Sigmoid colon (tissue), 4 donors: ENCODE data around the gene CCSAP.

Experiments
- CTCF ChIP-seq, 4 experiments: fragments of 450-650 bp in 3 of 4; fragments of 200-600 bp in 1 of 4; IDR thresholded peaks; one replicate each; pipeline ENCODE4 v1.5.1; 2016 to 2019; ENCODE audit warnings: antibody characterized with exemption in 4 of 4, mild to moderate bottlenecking in 3 of 4, moderate library complexity in 2 of 4
- EP300 ChIP-seq, 4 donors: sonication (generic); formaldehyde crosslinking; IDR thresholded peaks; one replicate each; pipeline ENCODE4 v1.6.1; 2017; ENCODE audit warnings: antibody characterized with exemption in 4 of 4
- POLR2AphosphoS5 ChIP-seq, 4 donors: sonication (generic); formaldehyde crosslinking; IDR thresholded peaks; one replicate each; pipeline ENCODE4 v1.6.1; 2017; ENCODE audit warnings: antibody characterized with exemption in 4 of 4

- TF ChIP-seq EP300 (IDR thresholded peaks at IDR 0.05) (no peak), CTCF (IDR thresholded peaks at IDR 0.05) (no peak), POLR2AphosphoS5 (IDR thresholded peaks at IDR 0.05) (no peak)
These were observed 29.4 kb upstream of the CCSAP start for GRCh38 chr1:229372251-229372650.
